H1 (cell line): ENCODE measurements around the gene VAMP4.

Experiments used
- EZH2 ChIP-seq: fragments of 200-600 bp; sonication (generic); IDR thresholded peaks from 2 replicates; pipeline ENCODE4 v1.7.1; 2012; ENCODE audit warnings: low read depth, mild to moderate bottlenecking, moderate library complexity, low read length, inconsistent platforms; ENCODE audit not compliant: severe bottlenecking
- POLR2AphosphoS5 ChIP-seq: IDR thresholded peaks from 2 replicates; pipeline ENCODE4 v1.6.1; 2011; ENCODE audit warnings: low read depth, low read length
- TAF1 ChIP-seq: IDR thresholded peaks from 2 replicates; pipeline ENCODE4 v1.6.1; 2011; ENCODE audit warnings: mild to moderate bottlenecking, low read depth, low read length
- TF ChIP-seq, protein P1 (sequence below): IDR thresholded peaks from 2 replicates; pipeline ENCODE4 v1.6.1; 2012; ENCODE audit warnings: inconsistent platforms
- TF ChIP-seq, protein P2 (sequence below), 3 experiments: IDR thresholded peaks; 1 replicate in 2 of 3; 2 replicates in 1 of 3; pipeline versions ENCODE4 v1.5.1 to v1.6.1; 2011; ENCODE audit warnings: low read length in 3 of 3, mild to moderate bottlenecking in 3 of 3, inconsistent platforms in 2 of 3, low read depth in 1 of 3, moderate library complexity in 1 of 3; ENCODE audit not compliant: insufficient read depth in 1 of 3; ENCODE audit errors: control extremely low read depth in 1 of 3
- TF ChIP-seq, protein P3 (sequence below): IDR thresholded peaks from 2 replicates; pipeline ENCODE4 v1.6.1; 2012; ENCODE audit warnings: low read length, inconsistent platforms

DNA sequence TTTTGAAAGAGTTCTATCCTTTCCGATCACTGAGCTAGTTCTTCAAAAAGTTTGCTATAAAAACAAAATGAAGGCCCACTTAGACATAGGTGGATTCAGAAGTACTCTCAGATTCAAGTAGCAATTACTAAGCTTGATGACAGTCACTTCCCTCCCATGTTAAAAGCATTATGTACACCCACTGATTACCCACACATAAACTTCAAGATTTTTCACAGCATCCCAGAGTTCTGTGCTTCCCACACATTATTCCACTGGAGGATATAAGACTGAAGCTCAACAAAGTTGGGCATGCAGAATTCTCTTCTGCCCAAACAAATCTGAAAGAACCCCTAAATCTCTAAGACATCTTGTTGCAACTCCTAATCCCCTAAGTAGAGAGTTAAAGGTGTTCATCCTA is 29.5 kb downstream of the VAMP4 start:
- TF ChIP-seq, protein P1, sequence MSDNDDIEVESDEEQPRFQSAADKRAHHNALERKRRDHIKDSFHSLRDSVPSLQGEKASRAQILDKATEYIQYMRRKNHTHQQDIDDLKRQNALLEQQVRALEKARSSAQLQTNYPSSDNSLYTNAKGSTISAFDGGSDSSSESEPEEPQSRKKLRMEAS: no peak
- TF ChIP-seq EZH2 (no peak), TAF1 (no peak), POLR2AphosphoS5 (no peak)
- TF ChIP-seq, protein P2, sequence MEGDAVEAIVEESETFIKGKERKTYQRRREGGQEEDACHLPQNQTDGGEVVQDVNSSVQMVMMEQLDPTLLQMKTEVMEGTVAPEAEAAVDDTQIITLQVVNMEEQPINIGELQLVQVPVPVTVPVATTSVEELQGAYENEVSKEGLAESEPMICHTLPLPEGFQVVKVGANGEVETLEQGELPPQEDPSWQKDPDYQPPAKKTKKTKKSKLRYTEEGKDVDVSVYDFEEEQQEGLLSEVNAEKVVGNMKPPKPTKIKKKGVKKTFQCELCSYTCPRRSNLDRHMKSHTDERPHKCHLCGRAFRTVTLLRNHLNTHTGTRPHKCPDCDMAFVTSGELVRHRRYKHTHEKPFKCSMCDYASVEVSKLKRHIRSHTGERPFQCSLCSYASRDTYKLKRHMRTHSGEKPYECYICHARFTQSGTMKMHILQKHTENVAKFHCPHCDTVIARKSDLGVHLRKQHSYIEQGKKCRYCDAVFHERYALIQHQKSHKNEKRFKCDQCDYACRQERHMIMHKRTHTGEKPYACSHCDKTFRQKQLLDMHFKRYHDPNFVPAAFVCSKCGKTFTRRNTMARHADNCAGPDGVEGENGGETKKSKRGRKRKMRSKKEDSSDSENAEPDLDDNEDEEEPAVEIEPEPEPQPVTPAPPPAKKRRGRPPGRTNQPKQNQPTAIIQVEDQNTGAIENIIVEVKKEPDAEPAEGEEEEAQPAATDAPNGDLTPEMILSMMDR (IDR thresholded peaks at IDR 0.05; ENCODE audit: control extremely low read depth in 1 of 3, insufficient read depth in 1 of 3, low read depth in 1 of 3, low read length in 3 of 3): no peak
- TF ChIP-seq, protein P3, sequence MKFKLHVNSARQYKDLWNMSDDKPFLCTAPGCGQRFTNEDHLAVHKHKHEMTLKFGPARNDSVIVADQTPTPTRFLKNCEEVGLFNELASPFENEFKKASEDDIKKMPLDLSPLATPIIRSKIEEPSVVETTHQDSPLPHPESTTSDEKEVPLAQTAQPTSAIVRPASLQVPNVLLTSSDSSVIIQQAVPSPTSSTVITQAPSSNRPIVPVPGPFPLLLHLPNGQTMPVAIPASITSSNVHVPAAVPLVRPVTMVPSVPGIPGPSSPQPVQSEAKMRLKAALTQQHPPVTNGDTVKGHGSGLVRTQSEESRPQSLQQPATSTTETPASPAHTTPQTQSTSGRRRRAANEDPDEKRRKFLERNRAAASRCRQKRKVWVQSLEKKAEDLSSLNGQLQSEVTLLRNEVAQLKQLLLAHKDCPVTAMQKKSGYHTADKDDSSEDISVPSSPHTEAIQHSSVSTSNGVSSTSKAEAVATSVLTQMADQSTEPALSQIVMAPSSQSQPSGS: no peak
